HK-2 (cell line): Measurements from ENCODE around the gene MRGPRF.

ENCODE experiments used
- DNase-seq: peaks from one replicate; pipeline ENCODE4 v3.0.0-alpha.2; 2018; ENCODE audit not compliant: unreplicated experiment

The MRGPRF gene

GRCh38 chr11:68963779-68964178 lies 49.3 kb downstream of the MRGPRF start:
- DNase-seq = no peak

- no peak for DNase-seq
Measured at GRCh38 chr11:68962527-68963250, 50.4 kb downstream of the MRGPRF start.

DNA sequence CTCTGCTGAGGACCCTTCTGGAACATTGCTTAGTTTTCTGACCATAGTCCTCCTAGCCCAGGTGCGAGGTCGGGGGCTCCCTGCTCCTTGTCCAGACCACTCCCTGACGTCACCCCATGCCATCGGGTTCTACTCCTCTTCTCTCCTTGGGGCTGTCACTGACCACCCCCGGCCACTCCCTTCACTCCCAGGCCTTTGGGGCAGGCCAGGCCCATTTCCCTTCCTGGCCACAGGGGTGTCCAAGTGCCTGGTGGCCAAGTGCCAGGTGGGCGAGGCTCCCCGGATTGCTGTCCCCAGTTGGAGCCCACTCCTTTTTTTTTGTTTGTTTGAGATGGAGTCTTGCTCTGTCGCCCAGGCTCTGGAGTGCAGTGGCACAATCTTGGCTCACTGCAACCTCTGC lies 51.8 kb downstream of the MRGPRF start:
- no peak for DNase-seq

- no peak for DNase-seq
Measured at GRCh38 chr11:68960294-68961071, 52.6 kb downstream of the MRGPRF start.

- no peak for DNase-seq
Measured at GRCh38 chr11:68959465-68960293, 53.4 kb downstream of the MRGPRF start.

- no peak for DNase-seq
Measured at GRCh38 chr11:68958211-68958610, 54.8 kb downstream of the MRGPRF start.

DNA sequence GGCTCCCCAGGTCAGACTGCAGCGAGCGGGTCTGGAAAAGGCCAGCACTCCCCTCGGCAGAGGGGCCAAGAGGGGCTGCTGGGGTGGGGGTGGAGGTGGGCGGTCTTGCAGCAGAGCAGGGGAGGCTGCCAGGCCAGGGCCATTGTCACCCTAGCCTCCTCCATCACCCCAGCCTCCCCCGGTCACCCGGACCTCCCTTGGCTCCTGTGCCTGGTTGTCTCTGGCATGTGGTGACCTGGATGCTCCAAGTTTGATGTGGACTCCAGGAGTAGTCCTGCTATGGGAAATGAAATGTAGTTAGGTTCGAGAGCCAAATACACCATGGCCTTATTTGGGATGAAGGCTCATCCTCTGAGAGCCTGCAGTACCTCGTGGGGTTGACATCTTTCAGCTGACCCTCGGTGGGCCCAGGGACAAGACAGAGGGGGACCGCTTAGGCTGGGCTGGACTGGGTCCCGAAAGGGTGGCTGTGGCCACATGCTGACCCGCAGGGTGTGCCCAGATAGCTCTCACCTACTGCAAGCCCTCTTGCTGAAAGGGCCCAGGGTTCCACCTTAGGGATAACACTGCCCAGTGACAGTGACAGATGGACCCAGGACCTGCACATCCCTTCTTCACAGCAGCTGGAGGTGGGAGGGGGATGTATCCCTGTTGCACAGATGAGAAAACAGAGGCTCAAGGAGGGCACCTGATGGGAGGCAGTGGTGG lies 56.3 kb downstream of the MRGPRF start:
- no peak for DNase-seq

- no peak for DNase-seq
Measured at GRCh38 chr11:68956142-68956541, 56.9 kb downstream of the MRGPRF start.

GRCh38 chr11:68955607-68955958 lies 57.5 kb downstream of the MRGPRF start:
- DNase-seq = no peak

- no peak for DNase-seq
Measured at GRCh38 chr11:68954836-68955606, 58.0 kb downstream of the MRGPRF start.
